ENCODE data around the gene RASL11A.

RASL11A gene

GRCh38 chr13:27269114-27269665 is 1.4 kb upstream of the RASL11A start (continued):
- TF ChIP-seq, protein P1, sequence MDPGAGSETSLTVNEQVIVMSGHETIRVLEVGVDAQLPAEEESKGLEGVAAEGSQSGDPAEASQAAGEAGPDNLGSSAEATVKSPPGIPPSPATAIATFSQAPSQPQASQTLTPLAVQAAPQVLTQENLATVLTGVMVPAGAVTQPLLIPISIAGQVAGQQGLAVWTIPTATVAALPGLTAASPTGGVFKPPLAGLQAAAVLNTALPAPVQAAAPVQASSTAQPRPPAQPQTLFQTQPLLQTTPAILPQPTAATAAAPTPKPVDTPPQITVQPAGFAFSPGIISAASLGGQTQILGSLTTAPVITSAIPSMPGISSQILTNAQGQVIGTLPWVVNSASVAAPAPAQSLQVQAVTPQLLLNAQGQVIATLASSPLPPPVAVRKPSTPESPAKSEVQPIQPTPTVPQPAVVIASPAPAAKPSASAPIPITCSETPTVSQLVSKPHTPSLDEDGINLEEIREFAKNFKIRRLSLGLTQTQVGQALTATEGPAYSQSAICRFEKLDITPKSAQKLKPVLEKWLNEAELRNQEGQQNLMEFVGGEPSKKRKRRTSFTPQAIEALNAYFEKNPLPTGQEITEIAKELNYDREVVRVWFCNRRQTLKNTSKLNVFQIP (CRISPR knock-in tag; IDR thresholded peaks at IDR 0.05; ENCODE audit: borderline replicate concordance, low read depth), result no peak

DNA sequence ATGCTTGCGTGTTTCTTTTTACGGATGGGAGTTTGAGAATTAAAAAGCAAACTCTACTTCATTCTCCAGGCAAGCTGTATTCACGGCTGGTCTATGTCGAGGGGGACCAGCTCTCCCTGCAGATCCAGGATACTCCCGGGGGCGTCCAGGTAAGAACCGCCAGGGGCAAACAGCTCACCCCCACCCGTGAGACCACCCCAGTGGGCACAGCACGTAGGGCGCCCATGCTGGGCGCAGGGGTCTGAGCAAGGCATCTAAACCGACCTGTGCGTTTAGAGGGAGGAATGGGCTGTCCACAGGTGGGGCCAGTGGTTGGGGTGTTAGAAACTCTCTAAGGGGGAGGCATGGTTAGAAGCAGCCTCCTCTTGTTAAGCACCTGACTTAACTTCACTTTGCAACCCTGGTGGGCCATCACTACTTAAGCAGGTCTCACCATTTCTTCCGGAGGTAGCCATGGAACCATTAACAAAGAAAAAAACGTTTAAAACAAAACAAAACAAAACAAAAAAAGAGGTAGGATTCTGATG is 1.0 kb downstream of the RASL11A start:
- TF ChIP-seq GLIS3 (CRISPR knock-in tag; IDR thresholded peaks at IDR 0.05) (no peak), TCF4 (CRISPR knock-in tag; IDR thresholded peaks at IDR 0.05; ENCODE audit: borderline replicate concordance) (no peak), CREB5 (CRISPR knock-in tag; IDR thresholded peaks at IDR 0.05; ENCODE audit: low read depth) (no peak), ZNF565 (CRISPR knock-in tag; conservative IDR thresholded peaks at IDR 0.05; ENCODE audit: low read depth) (no peak), ZFP30 (CRISPR knock-in tag; IDR thresholded peaks at IDR 0.05) (no peak), OSR1 (CRISPR knock-in tag; IDR thresholded peaks at IDR 0.05) (no peak), ZFP3 (CRISPR knock-in tag; IDR thresholded peaks at IDR 0.05) (no peak), TSHZ2 (CRISPR knock-in tag; IDR thresholded peaks at IDR 0.05) (no peak), SNAI2 (CRISPR knock-in tag; IDR thresholded peaks at IDR 0.05) (no peak), RARB (CRISPR knock-in tag; IDR thresholded peaks at IDR 0.05) (no peak), ARNTL (CRISPR knock-in tag; IDR thresholded peaks at IDR 0.05; ENCODE audit: borderline replicate concordance, low read depth) (no peak), BACH2 (CRISPR knock-in tag; IDR thresholded peaks at IDR 0.05; ENCODE audit: borderline replicate concordance) (no peak), ZNF70 (CRISPR knock-in tag; IDR thresholded peaks at IDR 0.05) (no peak)
- no peak for ATAC-seq

GRCh38 chr13:27273658-27274425 is 3.2 kb downstream of the RASL11A start:
- no peak for ATAC-seq
- no peak for TF ChIP-seq ZNF70 (CRISPR knock-in tag; IDR thresholded peaks at IDR 0.05)
- no peak for TF ChIP-seq SNAI2 (CRISPR knock-in tag; IDR thresholded peaks at IDR 0.05)
- TF ChIP-seq BACH2 (CRISPR knock-in tag; IDR thresholded peaks at IDR 0.05; ENCODE audit: borderline replicate concordance), result no peak
- TF ChIP-seq PATZ1 (CRISPR knock-in tag; IDR thresholded peaks at IDR 0.05; ENCODE audit: borderline replicate concordance), result no peak
- no peak for TF ChIP-seq ZFP30 (CRISPR knock-in tag; IDR thresholded peaks at IDR 0.05)
- TF ChIP-seq TSHZ2 (CRISPR knock-in tag; IDR thresholded peaks at IDR 0.05), result no peak

Measured in SK-N-SH treated with all-trans-retinoic acid at 6 μM for 48 hours (cell line).